H1 (cell line): ENCODE results near the gene DISP3. TPM values are rescaled to one million over a fixed set of nuclear protein-coding genes. Genes with fewer than 3 reads are reported as not detected.

Source experiments
- CTCF ChIA-PET: fragments of 300-600 bp; sonication (Branson Sonifier 250); formaldehyde crosslinking; loops from one replicate; lab custom pipeline; 2021; ENCODE audit not compliant: partially characterized antibody; lab: Charles Lee
- POLR2A ChIA-PET: fragments of 300-600 bp; sonication (Branson Sonifier 250); formaldehyde crosslinking; loops from one replicate; lab custom pipeline; 2021; ENCODE audit warnings: inconsistent platforms; ENCODE audit not compliant: partially characterized antibody; lab: Charles Lee
- DNase-seq, 2 experiments: peaks; one replicate each; pipeline versions ENCODE4 v3.0.0 to v3.0.0-alpha.2; 2010 to 2022; ENCODE audit warnings: low spot score in 2 of 2, low read depth in 1 of 2, mixed read lengths in 1 of 2
- FAIRE-seq: peaks from 2 replicates; lab custom pipeline; 2011; peaks lifted over from hg19 to GRCh38; lab: Jason Lieb, UNC
- H2AFZ ChIP-seq: 2 replicates; pipeline ENCODE4 v1.8.1; 2012; ENCODE audit warnings: low read length, inconsistent platforms
- H2AK5ac ChIP-seq: 2 replicates; pipeline ENCODE4 v1.6.1; 2013; ENCODE audit warnings: low read depth, low read length
- H2BK120ac ChIP-seq: replicated peaks from 2 replicates; pipeline ENCODE3; 2013; ENCODE audit warnings: low read depth, low read length, inconsistent platforms
- H2BK12ac ChIP-seq: 2 replicates; pipeline ENCODE4 v1.6.1; 2013; ENCODE audit warnings: low read depth, low read length
- H2BK15ac ChIP-seq: 2 replicates; pipeline ENCODE4 v1.6.1; 2013; ENCODE audit warnings: low read length
- H2BK20ac ChIP-seq: 2 replicates; pipeline ENCODE4 v1.6.1; 2013; ENCODE audit warnings: low read length
- H2BK5ac ChIP-seq: 2 replicates; pipeline ENCODE4 v1.6.1; 2013; ENCODE audit warnings: low read depth, low read length
- H3K14ac ChIP-seq: 2 replicates; pipeline ENCODE4 v1.6.1; 2013; ENCODE audit warnings: inconsistent platforms; ENCODE audit not compliant: insufficient read length
- H3K18ac ChIP-seq: 2 replicates; pipeline ENCODE4 v1.6.1; 2013; ENCODE audit warnings: low read length; ENCODE audit errors: extremely low read depth
- H3K23ac ChIP-seq: 2 replicates; pipeline ENCODE4 v1.6.1; 2013; ENCODE audit warnings: inconsistent platforms; ENCODE audit not compliant: insufficient read length
- H3K23me2 ChIP-seq: 2 replicates; pipeline ENCODE4 v1.6.1; 2013; ENCODE audit warnings: low read depth, low read length
- H3K27ac ChIP-seq: 2 replicates; pipeline ENCODE4 v1.6.1; 2011; ENCODE audit warnings: low read depth, low read length, inconsistent platforms
- H3K27me3 ChIP-seq, 4 experiments: replicated peaks in 1 of 4; 1 replicate in 1 of 4; 2 replicates in 3 of 4; pipeline versions ENCODE4 v1.6.1 to v1.8.1; 2011 to 2013; ENCODE audit warnings: low read length in 3 of 4, mild to moderate bottlenecking in 3 of 4, inconsistent platforms in 2 of 4, mixed read lengths in 2 of 4, moderate library complexity in 1 of 4; ENCODE audit not compliant: control insufficient read depth in 3 of 4, insufficient read depth in 3 of 4; ENCODE audit errors: extremely low read depth in 1 of 4
- H3K36me3 ChIP-seq, 4 experiments: 2 replicates each; pipeline versions ENCODE4 v1.6.1 to v1.8.1; 2011 to 2013; ENCODE audit warnings: mild to moderate bottlenecking in 4 of 4, low read length in 3 of 4, moderate library complexity in 2 of 4, control low read depth in 1 of 4, inconsistent platforms in 1 of 4; ENCODE audit not compliant: insufficient read depth in 4 of 4, control insufficient read depth in 2 of 4
- H3K4ac ChIP-seq: replicated peaks from 2 replicates; pipeline ENCODE3; 2013; ENCODE audit warnings: low read length, low read depth, mixed read lengths, inconsistent platforms; ENCODE audit not compliant: insufficient read length
- H3K4me1 ChIP-seq, 4 experiments: replicated peaks in 1 of 4; 1 replicate in 1 of 4; 2 replicates in 3 of 4; pipeline versions ENCODE4 v1.6.1 to v1.8.1; 2011 to 2013; ENCODE audit warnings: low read length in 3 of 4, inconsistent platforms in 2 of 4, mixed read lengths in 1 of 4; ENCODE audit not compliant: insufficient read depth in 4 of 4, control insufficient read depth in 3 of 4
- H3K4me2 ChIP-seq, 2 experiments: 2 replicates each; pipeline versions ENCODE4 v1.6.1 to v1.8.1; 2011 to 2013; ENCODE audit warnings: low read depth in 2 of 2, low read length in 2 of 2, control low read depth in 1 of 2, inconsistent platforms in 1 of 2, mild to moderate bottlenecking in 1 of 2; ENCODE audit not compliant: insufficient read depth in 1 of 2
- H3K4me3 ChIP-seq, 4 experiments: fragments of 200-600, 300-600 bp in 1 of 4; sonication (generic), shearing (Covaris generic), sonication (Bioruptor Twin) in 1 of 4; 2 replicates each; pipeline versions ENCODE4 v1.5.1 to v1.8.1; 2011 to 2016; ENCODE audit warnings: low read length in 4 of 4, low read depth in 3 of 4, control low read depth in 2 of 4, inconsistent platforms in 2 of 4, mild to moderate bottlenecking in 2 of 4, mixed read lengths in 1 of 4, moderate library complexity in 1 of 4; ENCODE audit not compliant: insufficient read depth in 2 of 4; ENCODE audit errors: extremely low read depth in 1 of 4
- H3K56ac ChIP-seq: replicated peaks from 2 replicates; pipeline ENCODE3; 2013; ENCODE audit warnings: low read depth, mild to moderate bottlenecking, mixed read lengths, low read length, inconsistent platforms; ENCODE audit not compliant: insufficient read length
- H3K79me1 ChIP-seq: 2 replicates; pipeline ENCODE4 v1.6.1; 2013; ENCODE audit warnings: low read depth, low read length, control low read depth
- H3K79me2 ChIP-seq, 2 experiments: 2 replicates each; pipeline versions ENCODE4 v1.6.1 to v1.8.1; 2012 to 2013; ENCODE audit warnings: low read length in 2 of 2, mild to moderate bottlenecking in 2 of 2, inconsistent platforms in 1 of 2; ENCODE audit not compliant: insufficient read depth in 2 of 2, control insufficient read depth in 1 of 2
- H3K9ac ChIP-seq, 4 experiments: replicated peaks in 1 of 4; 1 replicate in 1 of 4; 2 replicates in 3 of 4; pipeline versions ENCODE4 v1.6.1 to v1.8.1; 2011 to 2013; ENCODE audit warnings: low read depth in 3 of 4, low read length in 3 of 4, control low read depth in 2 of 4, mild to moderate bottlenecking in 2 of 4, moderate library complexity in 2 of 4, inconsistent platforms in 1 of 4; ENCODE audit errors: extremely low read depth in 1 of 4
- H3K9me3 ChIP-seq, 2 experiments: 2 replicates each; pipeline versions ENCODE4 v1.6.1 to v1.8.1; 2012 to 2013; ENCODE audit warnings: mild to moderate bottlenecking in 2 of 2, moderate library complexity in 2 of 2, control low read depth in 1 of 2, inconsistent platforms in 1 of 2, low read depth in 1 of 2, low read length in 1 of 2, mixed read lengths in 1 of 2; ENCODE audit not compliant: insufficient read depth in 2 of 2
- H4K20me1 ChIP-seq, 2 experiments: replicated peaks in 1 of 2; 2 replicates each; pipeline versions ENCODE3 to v1.8.1; 2011 to 2013; ENCODE audit warnings: inconsistent platforms in 2 of 2, low read length in 2 of 2, mild to moderate bottlenecking in 1 of 2; ENCODE audit not compliant: insufficient read depth in 2 of 2, control insufficient read depth in 1 of 2
- H4K5ac ChIP-seq: 2 replicates; pipeline ENCODE4 v1.6.1; 2013; ENCODE audit warnings: low read length, low read depth, mixed read lengths, inconsistent platforms; ENCODE audit not compliant: insufficient read length
- H4K8ac ChIP-seq: 2 replicates; pipeline ENCODE4 v1.8.0; 2013; ENCODE audit warnings: mild to moderate bottlenecking, moderate library complexity, low read length, inconsistent platforms; ENCODE audit not compliant: insufficient read depth; ENCODE audit errors: extremely low read depth
- H4K91ac ChIP-seq: replicated peaks from 2 replicates; pipeline ENCODE3; 2013; ENCODE audit warnings: low read length, mixed read lengths, inconsistent platforms; ENCODE audit not compliant: insufficient read length
- CHD1 ChIP-seq: IDR thresholded peaks from 2 replicates; pipeline ENCODE4 v1.6.1; 2012; ENCODE audit warnings: low read depth, low read length, improper control_type of control experiment
- HDAC6 ChIP-seq: IDR thresholded peaks from one replicate; pipeline ENCODE4 v1.7.1; 2012; ENCODE audit warnings: low read depth, mild to moderate bottlenecking, inconsistent platforms, low read length, moderate library complexity
- KDM5A ChIP-seq: fragments of 200-600 bp; IDR thresholded peaks from 2 replicates; pipeline ENCODE4 v1.7.1; 2012; ENCODE audit warnings: mild to moderate bottlenecking, low read length, inconsistent platforms, mixed read lengths
- RFX5 ChIP-seq: IDR thresholded peaks from 2 replicates; pipeline ENCODE4 v1.6.1; 2011; ENCODE audit warnings: low read depth, low read length, improper control_type of control experiment, borderline replicate concordance
- SIN3A ChIP-seq, 2 experiments: IDR thresholded peaks in 1 of 2; conservative IDR thresholded peaks in 1 of 2; 2 replicates each; pipeline ENCODE4 v1.6.1; 2011 to 2012; ENCODE audit warnings: low read length in 2 of 2, improper control_type of control experiment in 1 of 2, low read depth in 1 of 2, mild to moderate bottlenecking in 1 of 2
- SUZ12 ChIP-seq: fragments of 200-600 bp; sonication (generic); IDR thresholded peaks from 2 replicates; pipeline ENCODE4 v1.6.1; 2012; ENCODE audit warnings: mild to moderate bottlenecking, inconsistent platforms, low read length, moderate library complexity, mixed read lengths
- TAF1 ChIP-seq: IDR thresholded peaks from 2 replicates; pipeline ENCODE4 v1.6.1; 2011; ENCODE audit warnings: mild to moderate bottlenecking, low read depth, low read length
- WGBS, 2 experiments: shearing (Covaris generic) in 1 of 2; methylation state at CpG; one replicate each; pipeline versions ENCODE4 v1.1.6 to v1.1.7; 2013 to 2015; ENCODE audit warnings: low lambda C conversion rate in 2 of 2, mixed read lengths in 2 of 2, inconsistent platforms in 1 of 2, low coverage in 1 of 2, missing lambda C conversion rate in 1 of 2; ENCODE audit not compliant: insufficient replicate concordance in 2 of 2, insufficient coverage in 1 of 2, insufficient read length in 1 of 2; ENCODE audit errors: extremely low coverage in 1 of 2, missing lambda C conversion rate in 1 of 2; 5-methylcytosine and 5-hydroxymethylcytosine counted together
- polyA plus RNA-seq, 7 experiments: library from polyadenylated mRNA; depleted of rRNA in 3 of 7; stranded (reverse) in 5 of 7; unstranded in 2 of 7; fragments of >200 nt in 5 of 7; fragments of 200-250 nt in 2 of 7; gene quantifications; 1 replicate in 5 of 7; 2 replicates in 1 of 7; 4 replicates in 1 of 7; pipeline versions ENCODE4 v1.2.1 to v1.2.3, GENCODE V29; 2011 to 2013; ENCODE audit warnings: missing spikeins in 2 of 7, mixed read lengths in 2 of 7
- total RNA-seq: library from RNA; stranded (reverse); fragmentation: NEBNext Ultra II Directional; extraction: Animal tissue kit (Norgen Biotek cat#: 25700); gene quantifications from 2 replicates; pipeline ENCODE4 v1.2.1, GENCODE V29; 2021

Gene DISP3
- total and polyA plus RNA-seq, 2 of the 8 experiments (the other 6 are each of a cell fraction or from before 2014, with no cell fraction given) = 3.4 to 4.6 TPM

GRCh38 chr1:11530731-11531311, 51.9 kb downstream of the DISP3 start:
- no peak for DNase-seq
- Histone ChIP-seq H4K20me1 (no peaks in the 10 kb centered on the region), H3K56ac (no peak overlapping the region), H2BK120ac (no peak overlapping the region), H3K14ac (no peak overlapping the region), H3K27ac (no peak overlapping the region), H3K4me3 (no peak overlapping the region), H3K4me2 (no peak overlapping the region), H2AK5ac (no peak overlapping the region), H3K23ac (no peak overlapping the region), H3K9ac (no peak overlapping the region), H3K36me3 (no peaks in the 10 kb centered on the region), H4K8ac (no peak overlapping the region; the same call in 1 of the 2 replicates), H3K9me3 (no peaks in the 10 kb centered on the region), H2BK5ac (no peak overlapping the region; the same call in 1 of the 2 replicates), H2BK20ac (no peak overlapping the region), H3K27me3 (no peaks in the 10 kb centered on the region; a peak in 1 of 7 replicates), H2BK12ac (no peak overlapping the region), H2BK15ac (no peak overlapping the region), H2AFZ (no peak overlapping the region), H3K4ac (no peak overlapping the region), H3K18ac (no peak overlapping the region), H3K4me1 (peaks cover 0 to 3% (median 0%) of the 10 kb centered on the region in 4 experiments; a peak in 3 of 7 replicates), H4K5ac (no peak overlapping the region), H3K23me2 (no peaks in the 10 kb centered on the region), H3K79me2 (no peaks in the 10 kb centered on the region), H4K91ac (no peak overlapping the region), H3K79me1 (no peaks in the 10 kb centered on the region)
- TF ChIP-seq HDAC6 = no peak
- TF ChIP-seq CHD1 = no peak
- TF ChIP-seq KDM5A = no peak
- TF ChIP-seq SUZ12 = no peak
- no peak for TF ChIP-seq SIN3A (conservative IDR thresholded peaks at IDR 0.05 in 1 of 2, IDR thresholded peaks at IDR 0.05 in 1 of 2; ENCODE audit: low read depth in 1 of 2, low read length in 2 of 2)
- TF ChIP-seq TAF1 = no peak
- no peak for TF ChIP-seq RFX5
- POLR2A ChIA-PET = interaction anchor here (1.0 to 1.6 kb wide), 2 partner anchors 9 to 32 kb away, joined by 3 to 4 read pairs; no protein-coding TSS in a partner anchor
- CTCF ChIA-PET = interaction anchor here (0.6 to 2.3 kb wide), 6 partner anchors 14 to 200 kb away, joined by 3 to 8 read pairs (median 4); no protein-coding TSS in a partner anchor
- no peak for FAIRE-seq
- WGBS, 2 experiments = 89% methylated on average over 15 of the region's 15 CpGs; no CpG with 5 or more reads in 1 of the 2 experiments
